Neural cell (in vitro differentiated cells): Measurements from ENCODE around the gene RND2. TPM values are rescaled to one million over a fixed set of nuclear protein-coding genes. Genes with fewer than 3 reads are reported as not detected.

ENCODE experiments used
- H2AFZ ChIP-seq: fragments of 200-600, 300-800 bp; sonication (generic), shearing (Covaris generic); 2 replicates; pipeline ENCODE4 v1.6.0; 2014; ENCODE audit warnings: low read depth, mild to moderate bottlenecking, antibody characterized with exemption, low read length, moderate library complexity
- H3F3A ChIP-seq: fragments of 200-600 bp; shearing (Covaris generic); 2 replicates; pipeline ENCODE4 v1.6.1; 2016; ENCODE audit warnings: mild to moderate bottlenecking, moderate library complexity, mixed read lengths, antibody characterized with exemption, low read length; ENCODE audit not compliant: insufficient read depth, poor library complexity, severe bottlenecking
- H3K27ac ChIP-seq: fragments of 200-600, 300-800 bp; sonication (generic), shearing (Covaris generic); 2 replicates; pipeline ENCODE4 v1.5.1; 2014; ENCODE audit warnings: mild to moderate bottlenecking, low read length, moderate library complexity
- H3K27me3 ChIP-seq: fragments of 300-800, 200-600 bp; sonication (generic), shearing (Covaris generic); 2 replicates; pipeline ENCODE4 v1.6.0; 2014; ENCODE audit warnings: mild to moderate bottlenecking, low read depth, low read length, moderate library complexity; ENCODE audit not compliant: insufficient read depth
- H3K36me3 ChIP-seq: fragments of 300-800, 200-600 bp; sonication (generic), shearing (Covaris generic); 2 replicates; pipeline ENCODE4 v1.5.1; 2014; ENCODE audit warnings: mild to moderate bottlenecking, antibody characterized with exemption, low read length, moderate library complexity; ENCODE audit not compliant: insufficient read depth
- H3K4me2 ChIP-seq: fragments of 300-800, 200-600 bp; sonication (generic), shearing (Covaris generic); 2 replicates; pipeline ENCODE4 v1.6.0; 2014; ENCODE audit warnings: mild to moderate bottlenecking, low read length
- H3K4me3 ChIP-seq: fragments of 300-800, 200-600 bp; sonication (generic), shearing (Covaris generic); 2 replicates; pipeline ENCODE4 v1.5.1; 2014; ENCODE audit warnings: mild to moderate bottlenecking, low read length, moderate library complexity
- H3K79me2 ChIP-seq: fragments of 200-600 bp; shearing (Covaris generic); replicated peaks from 2 replicates; pipeline ENCODE4 v1.6.0; 2014; ENCODE audit warnings: mild to moderate bottlenecking, low read length, moderate library complexity; ENCODE audit not compliant: insufficient read depth
- H3K9ac ChIP-seq: fragments of 300-800, 200-600 bp; sonication (generic), shearing (Covaris generic); 2 replicates; pipeline ENCODE4 v1.6.1; 2016; ENCODE audit warnings: mild to moderate bottlenecking, low read length, mixed read lengths
- H3K9me2 ChIP-seq: fragments of 200-600 bp; shearing (Covaris generic); 2 replicates; pipeline ENCODE4 v1.6.1; 2016; ENCODE audit warnings: mild to moderate bottlenecking, low read length, mixed read lengths; ENCODE audit not compliant: insufficient read depth
- H3K9me3 ChIP-seq: fragments of 200-600, 300-800 bp; sonication (generic), shearing (Covaris generic); 2 replicates; pipeline ENCODE4 v1.6.1; 2016; ENCODE audit warnings: mild to moderate bottlenecking, mixed run types, low read length, moderate library complexity, mixed read lengths
- H4K20me1 ChIP-seq: fragments of 200-600 bp; shearing (Covaris generic); 2 replicates; pipeline ENCODE4 v1.6.1; 2016; ENCODE audit warnings: mild to moderate bottlenecking, mixed run types; ENCODE audit not compliant: insufficient read depth
- CTCF ChIP-seq: fragments of 450-650 bp; IDR thresholded peaks from 2 replicates; pipeline ENCODE4 v1.5.1; 2014; ENCODE audit warnings: antibody characterized with exemption, mild to moderate bottlenecking, moderate library complexity; ENCODE audit not compliant: poor library complexity, severe bottlenecking
- EP300 ChIP-seq: fragments of 450-650 bp; conservative IDR thresholded peaks from 2 replicates; pipeline ENCODE4 v1.6.1; 2014; ENCODE audit warnings: antibody characterized with exemption, mild to moderate bottlenecking, moderate library complexity; ENCODE audit not compliant: poor library complexity, severe bottlenecking
- EZH2 ChIP-seq: fragments of 200-600, 300-800 bp; shearing (Covaris generic), sonication (generic); IDR thresholded peaks from 2 replicates; pipeline ENCODE4 v1.6.1; 2014; ENCODE audit warnings: antibody characterized with exemption, low read length, borderline replicate concordance, mild to moderate bottlenecking; ENCODE audit not compliant: insufficient read depth, poor library complexity, severe bottlenecking
- MXI1 ChIP-seq: fragments of 450-650 bp; conservative IDR thresholded peaks from 2 replicates; pipeline ENCODE4 v1.6.1; 2014; ENCODE audit warnings: antibody characterized with exemption, mild to moderate bottlenecking; ENCODE audit not compliant: poor library complexity, severe bottlenecking
- POLR2AphosphoS5 ChIP-seq: IDR thresholded peaks from 2 replicates; pipeline ENCODE4 v1.6.1; 2012
- RAD21 ChIP-seq: fragments of 450-650 bp; conservative IDR thresholded peaks from 2 replicates; pipeline ENCODE4 v1.6.1; 2014; ENCODE audit warnings: antibody characterized with exemption, mild to moderate bottlenecking, moderate library complexity
- SMC3 ChIP-seq: fragments of 450-650 bp; conservative IDR thresholded peaks from 2 replicates; pipeline ENCODE4 v1.6.1; 2014; ENCODE audit warnings: antibody characterized with exemption, mild to moderate bottlenecking, moderate library complexity; ENCODE audit not compliant: poor library complexity
- TAF1 ChIP-seq: IDR thresholded peaks from 2 replicates; pipeline ENCODE4 v1.6.1; 2012; ENCODE audit warnings: low read depth
- polyA plus RNA-seq: library from polyadenylated mRNA; depleted of rRNA; stranded (reverse); fragments of >200 nt; gene quantifications from 2 replicates; pipeline ENCODE4 v1.2.3, GENCODE V29; 2014
- TF ChIP-seq, protein P1 (sequence below): IDR thresholded peaks from 2 replicates; pipeline ENCODE4 v1.6.1; 2012; ENCODE audit warnings: borderline replicate concordance

Gene RND2
- polyA plus RNA-seq, 1 donor from 2014 or later, result 43.8 TPM

DNA sequence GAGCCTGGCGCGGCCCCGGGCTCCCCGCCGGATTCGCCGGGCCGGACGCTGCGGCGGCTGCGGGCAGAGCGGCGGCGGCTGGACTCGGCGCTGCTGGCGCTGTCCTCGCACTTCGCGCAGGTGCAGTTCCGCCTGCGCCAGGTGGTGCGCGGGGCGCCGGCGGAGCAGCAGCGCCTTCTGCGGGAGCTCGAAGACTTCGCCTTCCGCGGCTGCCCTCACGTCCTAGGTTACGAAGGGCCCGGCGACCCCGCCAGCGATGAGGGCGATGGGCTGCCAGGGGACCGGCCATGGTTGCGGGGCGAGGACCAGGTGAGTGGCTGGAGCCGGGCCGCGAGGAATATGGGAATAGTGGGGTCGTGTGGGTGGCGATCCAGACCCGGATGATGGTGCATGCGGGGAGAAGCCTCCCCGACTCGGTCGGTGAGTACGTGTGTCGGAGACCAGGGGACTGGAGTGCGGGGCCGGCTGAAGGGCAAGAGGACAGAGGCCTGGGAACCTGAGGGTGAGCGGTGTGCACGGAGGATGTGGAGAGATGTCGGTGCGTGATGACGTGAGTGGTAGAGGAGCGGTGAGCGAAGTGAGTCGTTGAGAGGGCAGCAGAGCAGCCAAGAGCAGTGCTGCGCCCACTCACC is 44.1 kb upstream of the RND2 start:
- Histone ChIP-seq H3K9me3 (no peaks in the 10 kb centered on the region), H3F3A (no peaks in the 10 kb centered on the region), H3K27me3 (no peaks in the 10 kb centered on the region), H3K79me2 (peaks cover 27% of the 10 kb centered on the region), H4K20me1 (no peaks in the 10 kb centered on the region), H3K9ac (peak overlapping the region; percentile 95), H3K36me3 (no peaks in the 10 kb centered on the region), H3K4me2 (peak overlapping the region; percentile 93), H3K4me3 (peak overlapping the region; percentile 99), H3K9me2 (no peaks in the 10 kb centered on the region), H3K27ac (peak overlapping the region; percentile 90), H2AFZ (peak overlapping the region; percentile 48)
- TF ChIP-seq CTCF (peak; percentile 61), EZH2 (no peak), TAF1 (no peak), MXI1 (peak; percentile 77), RAD21 (no peak), SMC3 (peak; percentile 33), EP300 (no peak), POLR2AphosphoS5 (peak; percentile 73)
- TF ChIP-seq, protein P1, sequence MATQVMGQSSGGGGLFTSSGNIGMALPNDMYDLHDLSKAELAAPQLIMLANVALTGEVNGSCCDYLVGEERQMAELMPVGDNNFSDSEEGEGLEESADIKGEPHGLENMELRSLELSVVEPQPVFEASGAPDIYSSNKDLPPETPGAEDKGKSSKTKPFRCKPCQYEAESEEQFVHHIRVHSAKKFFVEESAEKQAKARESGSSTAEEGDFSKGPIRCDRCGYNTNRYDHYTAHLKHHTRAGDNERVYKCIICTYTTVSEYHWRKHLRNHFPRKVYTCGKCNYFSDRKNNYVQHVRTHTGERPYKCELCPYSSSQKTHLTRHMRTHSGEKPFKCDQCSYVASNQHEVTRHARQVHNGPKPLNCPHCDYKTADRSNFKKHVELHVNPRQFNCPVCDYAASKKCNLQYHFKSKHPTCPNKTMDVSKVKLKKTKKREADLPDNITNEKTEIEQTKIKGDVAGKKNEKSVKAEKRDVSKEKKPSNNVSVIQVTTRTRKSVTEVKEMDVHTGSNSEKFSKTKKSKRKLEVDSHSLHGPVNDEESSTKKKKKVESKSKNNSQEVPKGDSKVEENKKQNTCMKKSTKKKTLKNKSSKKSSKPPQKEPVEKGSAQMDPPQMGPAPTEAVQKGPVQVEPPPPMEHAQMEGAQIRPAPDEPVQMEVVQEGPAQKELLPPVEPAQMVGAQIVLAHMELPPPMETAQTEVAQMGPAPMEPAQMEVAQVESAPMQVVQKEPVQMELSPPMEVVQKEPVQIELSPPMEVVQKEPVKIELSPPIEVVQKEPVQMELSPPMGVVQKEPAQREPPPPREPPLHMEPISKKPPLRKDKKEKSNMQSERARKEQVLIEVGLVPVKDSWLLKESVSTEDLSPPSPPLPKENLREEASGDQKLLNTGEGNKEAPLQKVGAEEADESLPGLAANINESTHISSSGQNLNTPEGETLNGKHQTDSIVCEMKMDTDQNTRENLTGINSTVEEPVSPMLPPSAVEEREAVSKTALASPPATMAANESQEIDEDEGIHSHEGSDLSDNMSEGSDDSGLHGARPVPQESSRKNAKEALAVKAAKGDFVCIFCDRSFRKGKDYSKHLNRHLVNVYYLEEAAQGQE, result no peak

GRCh38 chr17:42982266-42982665 is 42.8 kb upstream of the RND2 start:
- Histone ChIP-seq H3K36me3 (no peaks in the 10 kb centered on the region), H3K79me2 (peaks cover 27% of the 10 kb centered on the region), H3K9me3 (no peaks in the 10 kb centered on the region), H3K27me3 (no peaks in the 10 kb centered on the region), H3K9me2 (no peaks in the 10 kb centered on the region), H3K4me3 (peak overlapping the region; percentile 99), H2AFZ (no peak overlapping the region), H3K27ac (no peak overlapping the region), H3F3A (no peaks in the 10 kb centered on the region), H4K20me1 (no peaks in the 10 kb centered on the region), H3K9ac (peak overlapping the region; percentile 95), H3K4me2 (peak overlapping the region; percentile 93)
- TF ChIP-seq SMC3 (no peak), RAD21 (no peak), EZH2 (no peak)
